ENCODE measurements around the gene RTKN.
A peak's percentile ranks its signal among the peaks of the same experiment; 100 is the strongest.
"Not testable (repeated sequence)": the region's sequence is repeated elsewhere in the genome, so short reads cannot be mapped to it uniquely, and the experiment has no call there.

Gene RTKN

GRCh38 chr2:74458132-74458937 lies 16.6 kb upstream of the RTKN start, which contains the start of gene WBP1:
TSS of gene WBP1 (plus strand) at chr2:74458438. CDS start at chr2:74458603, 165 bp downstream.
- Histone ChIP-seq H3K4me1 (ENCODE audit: control insufficient read depth, insufficient read depth, low read length) (peaks cover 34% of the 10 kb centered on the region), H3K4me3 (ENCODE audit: low read length) (peak within 1 kb of the TSS; percentile 86), H3K36me3 (ENCODE audit: control insufficient read depth, insufficient read depth, low read length) (no peaks in the 10 kb centered on the region), H3K9me3 (ENCODE audit: control insufficient read depth, low read length) (no peaks in the 10 kb centered on the region), H3K9ac (ENCODE audit: low read length) (peak within 1 kb of the TSS; percentile 92), H3K27me3 (ENCODE audit: control insufficient read depth, insufficient read depth, low read length) (no peaks in the 10 kb centered on the region)

- Histone ChIP-seq H3K9ac (ENCODE audit: low read length) (peak overlapping the region; percentile 92), H3K4me1 (ENCODE audit: control insufficient read depth, insufficient read depth, low read length) (peaks cover 27% of the 10 kb centered on the region), H3K9me3 (ENCODE audit: control insufficient read depth, low read length) (no peaks in the 10 kb centered on the region), H3K4me3 (ENCODE audit: low read length) (peak overlapping the region; percentile 86), H3K27me3 (ENCODE audit: control insufficient read depth, insufficient read depth, low read length) (no peaks in the 10 kb centered on the region), H3K36me3 (ENCODE audit: control insufficient read depth, insufficient read depth, low read length) (no peaks in the 10 kb centered on the region)
Measured at GRCh38 chr2:74457549-74458131, 15.9 kb upstream of the RTKN start.

GRCh38 chr2:74457129-74457548 lies 15.4 kb upstream of the RTKN start:
- peak overlapping the region; percentile 92 for H3K9ac ChIP-seq (ENCODE audit: low read length)

GRCh38 chr2:74454654-74455511 lies 13.1 kb upstream of the RTKN start, which contains the start of gene INO80B:
TSS of gene INO80B (plus strand) at chr2:74455087. CDS start at chr2:74455117, 30 bp downstream.
- Histone ChIP-seq H3K9ac (ENCODE audit: low read length) (peak within 1 kb of the TSS; percentile 74), H3K36me3 (ENCODE audit: control insufficient read depth, insufficient read depth, low read length) (no peaks in the 10 kb centered on the region), H3K4me1 (ENCODE audit: control insufficient read depth, insufficient read depth, low read length) (peaks cover 27% of the 10 kb centered on the region), H3K27me3 (ENCODE audit: control insufficient read depth, insufficient read depth, low read length) (no peaks in the 10 kb centered on the region), H3K9me3 (ENCODE audit: control insufficient read depth, low read length) (no peaks in the 10 kb centered on the region), H3K4me3 (ENCODE audit: low read length) (peak within 1 kb of the TSS; percentile 77)

More at GRCh38 chr2:74457129-74457548, 15.4 kb upstream of the RTKN start:
- Histone ChIP-seq H3K9me3 (ENCODE audit: control insufficient read depth, low read length) (no peaks in the 10 kb centered on the region), H3K36me3 (ENCODE audit: control insufficient read depth, insufficient read depth, low read length) (no peaks in the 10 kb centered on the region), H3K27me3 (ENCODE audit: control insufficient read depth, insufficient read depth, low read length) (no peaks in the 10 kb centered on the region), H3K4me1 (ENCODE audit: control insufficient read depth, insufficient read depth, low read length) (peaks cover 27% of the 10 kb centered on the region), H3K4me3 (ENCODE audit: low read length) (peak overlapping the region; percentile 2)

GRCh38 chr2:74450570-74451190 lies 8.9 kb upstream of the RTKN start:
- no peaks in the 10 kb centered on the region for H3K9me3 ChIP-seq (ENCODE audit: control insufficient read depth, low read length)
- no peaks in the 10 kb centered on the region for H3K36me3 ChIP-seq (ENCODE audit: control insufficient read depth, insufficient read depth, low read length)
- no peak overlapping the region for H3K4me3 ChIP-seq (ENCODE audit: low read length)
- no peak overlapping the region for H3K9ac ChIP-seq (ENCODE audit: low read length)
- H3K27me3 ChIP-seq (ENCODE audit: control insufficient read depth, insufficient read depth, low read length) = no peaks in the 10 kb centered on the region
- peaks cover 5% of the 10 kb centered on the region for H3K4me1 ChIP-seq (ENCODE audit: control insufficient read depth, insufficient read depth, low read length)

- no peaks in the 10 kb centered on the region for H3K4me1 ChIP-seq (ENCODE audit: control insufficient read depth, insufficient read depth, low read length)
- no peak overlapping the region for H3K4me3 ChIP-seq (ENCODE audit: low read length)
- H3K36me3 ChIP-seq (ENCODE audit: control insufficient read depth, insufficient read depth, low read length) = no peaks in the 10 kb centered on the region
- no peaks in the 10 kb centered on the region for H3K9me3 ChIP-seq (ENCODE audit: control insufficient read depth, low read length)
- no peaks in the 10 kb centered on the region for H3K27me3 ChIP-seq (ENCODE audit: control insufficient read depth, insufficient read depth, low read length)
- no peak overlapping the region for H3K9ac ChIP-seq (ENCODE audit: low read length)
Measured at GRCh38 chr2:74448771-74449170, 7.0 kb upstream of the RTKN start.

GRCh38 chr2:74447230-74447999 lies 5.7 kb upstream of the RTKN start:
- H3K36me3 ChIP-seq (ENCODE audit: control insufficient read depth, insufficient read depth, low read length) = no peaks in the 10 kb centered on the region
- no peak overlapping the region for H3K9ac ChIP-seq (ENCODE audit: low read length)
- no peak overlapping the region for H3K4me3 ChIP-seq (ENCODE audit: low read length)
- H3K27me3 ChIP-seq (ENCODE audit: control insufficient read depth, insufficient read depth, low read length) = no peaks in the 10 kb centered on the region
- H3K9me3 ChIP-seq (ENCODE audit: control insufficient read depth, low read length) = no peaks in the 10 kb centered on the region
- H3K4me1 ChIP-seq (ENCODE audit: control insufficient read depth, insufficient read depth, low read length) = peaks cover 3% of the 10 kb centered on the region

GRCh38 chr2:74444498-74445318 lies 3.0 kb upstream of the RTKN start:
- Histone ChIP-seq H3K4me1 (ENCODE audit: control insufficient read depth, insufficient read depth, low read length) (peaks cover 26% of the 10 kb centered on the region), H3K9ac (ENCODE audit: low read length) (no peak overlapping the region), H3K36me3 (ENCODE audit: control insufficient read depth, insufficient read depth, low read length) (no peaks in the 10 kb centered on the region), H3K9me3 (ENCODE audit: control insufficient read depth, low read length) (no peaks in the 10 kb centered on the region), H3K27me3 (ENCODE audit: control insufficient read depth, insufficient read depth, low read length) (peaks cover 9% of the 10 kb centered on the region), H3K4me3 (ENCODE audit: low read length) (no peak overlapping the region)

- Histone ChIP-seq H3K4me1 (ENCODE audit: control insufficient read depth, insufficient read depth, low read length) (peaks cover 33% of the 10 kb centered on the region), H3K4me3 (ENCODE audit: low read length) (peak overlapping the region; percentile 63), H3K9ac (ENCODE audit: low read length) (peak overlapping the region; percentile 77)
- H3K36me3 ChIP-seq (ENCODE audit: control insufficient read depth, insufficient read depth, low read length); H3K9me3 ChIP-seq (ENCODE audit: control insufficient read depth, low read length); H3K27me3 ChIP-seq (ENCODE audit: control insufficient read depth, insufficient read depth, low read length): not testable (repeated sequence)
Measured at GRCh38 chr2:74442483-74443297, 953 bp upstream of the RTKN start.

GRCh38 chr2:74441170-74441689 lies 507 bp downstream of the RTKN start:
- Histone ChIP-seq H3K9ac (ENCODE audit: low read length) (peak overlapping the region; percentile 77), H3K4me3 (ENCODE audit: low read length) (peak overlapping the region; percentile 63), H3K4me1 (ENCODE audit: control insufficient read depth, insufficient read depth, low read length) (peaks cover 33% of the 10 kb centered on the region), H3K36me3 (ENCODE audit: control insufficient read depth, insufficient read depth, low read length) (no peaks in the 10 kb centered on the region), H3K27me3 (ENCODE audit: control insufficient read depth, insufficient read depth, low read length) (peaks cover 9% of the 10 kb centered on the region), H3K9me3 (ENCODE audit: control insufficient read depth, low read length) (no peaks in the 10 kb centered on the region)

Data from mucosa of stomach (tissue), 1 donor.